SK-N-SH treated with all-trans-retinoic acid at 6 μM for 48 hours (cell line): Measurements from ENCODE around the gene TEDC2.

ENCODE experiments used
- ARNTL ChIP-seq: fragments of 450-650 bp; formaldehyde crosslinking; IDR thresholded peaks from 2 replicates; pipeline ENCODE4 v1.5.0; 2020; ENCODE audit warnings: low read depth, mild to moderate bottlenecking, moderate library complexity, borderline replicate concordance
- BACH2 ChIP-seq: fragments of 250-450 bp; sonication (Bioruptor Pico); IDR thresholded peaks from 2 replicates; pipeline ENCODE4 v1.9.0; 2021; ENCODE audit warnings: mild to moderate bottlenecking, borderline replicate concordance
- CREB5 ChIP-seq: fragments of 250-450 bp; sonication (Bioruptor Pico); IDR thresholded peaks from 2 replicates; pipeline ENCODE4 v1.5.1; 2020; ENCODE audit warnings: low read depth, mild to moderate bottlenecking, moderate library complexity
- ESRRG ChIP-seq: fragments of 250-450 bp; sonication (Bioruptor Pico); IDR thresholded peaks from 2 replicates; pipeline ENCODE4 v1.6.1; 2021; ENCODE audit warnings: mild to moderate bottlenecking
- OSR1 ChIP-seq: fragments of 250-450 bp; sonication (Bioruptor Pico); IDR thresholded peaks from 2 replicates; pipeline ENCODE4 v1.8.0; 2022; ENCODE audit warnings: moderate library complexity, mild to moderate bottlenecking, inconsistent platforms
- PATZ1 ChIP-seq: fragments of 250-450 bp; sonication (Bioruptor Pico); IDR thresholded peaks from 2 replicates; pipeline ENCODE4 v1.8.0; 2020; ENCODE audit warnings: mild to moderate bottlenecking, moderate library complexity, borderline replicate concordance
- RARB ChIP-seq: fragments of 250-450 bp; sonication (Bioruptor Pico); IDR thresholded peaks from 2 replicates; pipeline ENCODE4 v1.8.0; 2021; ENCODE audit warnings: mild to moderate bottlenecking, moderate library complexity
- SNAI2 ChIP-seq: fragments of 250-450 bp; sonication (Bioruptor Pico); IDR thresholded peaks from 2 replicates; pipeline ENCODE4 v1.5.0; 2020; ENCODE audit warnings: mild to moderate bottlenecking, moderate library complexity
- TCF4 ChIP-seq: fragments of 250-450 bp; sonication (Bioruptor Pico); IDR thresholded peaks from 2 replicates; pipeline ENCODE4 v1.8.0; 2021; ENCODE audit warnings: mild to moderate bottlenecking, moderate library complexity, borderline replicate concordance
- TSHZ2 ChIP-seq: fragments of 250-450 bp; sonication (Bioruptor Pico); IDR thresholded peaks from 2 replicates; pipeline ENCODE4 v1.5.0; 2020; ENCODE audit warnings: mild to moderate bottlenecking, moderate library complexity

- TF ChIP-seq TSHZ2 (CRISPR knock-in tag) (no peak), CREB5 (no peak), TCF4 (CRISPR knock-in tag) (no peak), ESRRG (CRISPR knock-in tag) (no peak), PATZ1 (CRISPR knock-in tag) (no peak), RARB (CRISPR knock-in tag) (no peak), ARNTL (CRISPR knock-in tag) (no peak), OSR1 (CRISPR knock-in tag) (no peak), BACH2 (no peak), SNAI2 (CRISPR knock-in tag) (no peak)
Measured at GRCh38 chr16:2429034-2429770, 30.7 kb upstream of the TEDC2 start, which contains the start of gene CCNF.
